DMS79 (cell line): Measurements from ENCODE around the gene CCR4.
A peak's percentile ranks its signal among the peaks of the same experiment; 100 is the strongest.
"Not testable (repeated sequence)": the region's sequence is repeated elsewhere in the genome, so short reads cannot be mapped to it uniquely, and the experiment has no call there.

Experiments
- DNase-seq: peaks from one replicate; lab custom pipeline; 2025; lab: John Stamatoyannopoulos, UW

The CCR4 gene

GRCh38 chr3:32951410-32951811, at the start of gene CCR4:
CCR4 (plus strand) TSS chr3:32951644; CDS start chr3:32953423, 1,779 bp downstream.
- DNase-seq: no peak

- not testable (repeated sequence) for DNase-seq
Measured at GRCh38 chr3:32902887-32903371, 48.5 kb upstream of the CCR4 start.

GRCh38 chr3:32903953-32904352, 47.5 kb upstream of the CCR4 start:
- DNase-seq: no peak

- DNase-seq: no peak
Measured at GRCh38 chr3:32909999-32910398, 41.4 kb upstream of the CCR4 start.

- DNase-seq: no peak
Measured at GRCh38 chr3:32910954-32911353, 40.5 kb upstream of the CCR4 start.

GRCh38 chr3:32912046-32912445, 39.4 kb upstream of the CCR4 start:
- DNase-seq: no peak

GRCh38 chr3:32913790-32914446, 37.5 kb upstream of the CCR4 start:
- DNase-seq: peak; percentile 24

GRCh38 chr3:32919920-32920319, 31.5 kb upstream of the CCR4 start:
- DNase-seq: no peak

- DNase-seq: no peak
Measured at GRCh38 chr3:32922078-32922477, 29.4 kb upstream of the CCR4 start.

GRCh38 chr3:32930161-32930560, 21.3 kb upstream of the CCR4 start:
- DNase-seq: no peak

GRCh38 chr3:32931273-32931672, 20.2 kb upstream of the CCR4 start:
- DNase-seq: not testable (repeated sequence)

GRCh38 chr3:32934150-32934742, 17.2 kb upstream of the CCR4 start:
- DNase-seq: no peak

- DNase-seq: no peak
Measured at GRCh38 chr3:32937331-32937730, 14.1 kb upstream of the CCR4 start.

GRCh38 chr3:32939531-32940284, 11.7 kb upstream of the CCR4 start:
- not testable (repeated sequence) for DNase-seq

GRCh38 chr3:32940726-32941125, 10.7 kb upstream of the CCR4 start:
- no peak for DNase-seq

GRCh38 chr3:32945136-32945535, 6.3 kb upstream of the CCR4 start:
- DNase-seq: no peak

- DNase-seq: not testable (repeated sequence)
Measured at GRCh38 chr3:32945598-32945997, 5.8 kb upstream of the CCR4 start.

GRCh38 chr3:32946973-32947788, 4.3 kb upstream of the CCR4 start:
- DNase-seq: no peak

- DNase-seq: peak; percentile 20
Measured at GRCh38 chr3:32947789-32948238, 3.6 kb upstream of the CCR4 start.

- DNase-seq: no peak
Measured at GRCh38 chr3:32948625-32949445, 2.6 kb upstream of the CCR4 start.

GRCh38 chr3:32950516-32950915, 928 bp upstream of the CCR4 start:
- no peak for DNase-seq
